GM19239 (cell line): ENCODE data around the gene GPT2.
"Not testable (repeated sequence)": the region's sequence is repeated elsewhere in the genome, so short reads cannot be mapped to it uniquely, and the experiment has no call there.

Experiments
- DNase-seq: peaks from one replicate; pipeline ENCODE4 v3.0.0; 2011; ENCODE audit warnings: low spot score; ENCODE audit not compliant: insufficient read length
- FAIRE-seq: peaks from 2 replicates; lab custom pipeline; 2011; peaks lifted over from hg19 to GRCh38; lab: Jason Lieb, UNC

The GPT2 gene

GRCh38 chr16:46862555-46863447 lies 21.4 kb upstream of the GPT2 start:
- DNase-seq: no peak
- no peak for FAIRE-seq

GRCh38 chr16:46866286-46866685 lies 17.9 kb upstream of the GPT2 start:
- FAIRE-seq: peak; percentile 37

DNA sequence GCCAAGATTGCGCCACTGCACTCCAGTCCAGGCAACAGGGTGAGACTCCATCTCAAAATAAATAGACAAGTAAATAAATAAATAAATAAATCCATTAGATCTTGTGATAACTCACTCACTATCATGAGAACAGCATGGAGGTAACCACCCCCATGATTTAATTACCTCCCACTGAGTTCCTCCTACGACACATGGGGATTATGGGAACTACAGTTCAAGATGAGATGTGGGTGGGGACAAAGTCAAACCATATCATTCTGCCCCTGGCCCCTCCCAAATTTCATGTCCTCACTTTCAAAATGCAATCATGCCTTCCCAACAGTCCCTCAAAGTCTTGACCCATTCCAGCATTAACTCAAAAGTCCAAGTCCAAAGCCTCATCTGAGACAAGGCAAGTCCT lies 16.7 kb upstream of the GPT2 start:
- not testable (repeated sequence) for FAIRE-seq, DNase-seq

More at GRCh38 chr16:46866286-46866685, 17.9 kb upstream of the GPT2 start:
- no peak for DNase-seq

GRCh38 chr16:46868891-46869290 lies 15.3 kb upstream of the GPT2 start:
- FAIRE-seq: not testable (repeated sequence)

DNA sequence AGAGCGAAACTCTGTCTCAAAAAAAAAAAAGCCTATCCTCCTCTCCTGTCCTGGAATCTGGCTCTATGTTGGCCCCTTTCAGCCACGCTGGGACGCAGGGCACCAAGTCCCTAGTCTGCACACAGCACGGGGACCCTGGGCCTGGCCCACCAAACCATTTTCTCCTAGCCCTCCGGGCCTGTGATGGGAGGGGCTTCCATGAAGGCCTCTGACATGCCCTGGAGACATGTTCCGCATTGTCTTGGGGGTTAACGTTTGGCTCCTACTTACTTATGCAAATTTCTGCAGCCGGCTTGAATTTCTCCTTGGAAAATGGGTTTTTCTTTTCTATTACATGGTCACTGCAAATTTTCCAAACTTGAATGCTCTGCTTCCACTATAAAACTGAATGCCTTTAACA lies 12.6 kb upstream of the GPT2 start:
- DNase-seq: no peak
- FAIRE-seq: no peak

More at GRCh38 chr16:46868891-46869290, 15.3 kb upstream of the GPT2 start:
- DNase-seq: not testable (repeated sequence)

GRCh38 chr16:46873201-46873600 lies 11.0 kb upstream of the GPT2 start:
- FAIRE-seq: no peak
- DNase-seq: no peak

- FAIRE-seq: no peak
Observed at GRCh38 chr16:46875243-46875642, 8.9 kb upstream of the GPT2 start.

GRCh38 chr16:46882304-46882939 lies 1.7 kb upstream of the GPT2 start:
- DNase-seq (no peak), FAIRE-seq (no peak)

More at GRCh38 chr16:46875243-46875642, 8.9 kb upstream of the GPT2 start:
- DNase-seq: no peak

GRCh38 chr16:46882940-46883307 lies 1.2 kb upstream of the GPT2 start:
- no peak for FAIRE-seq
- no peak for DNase-seq

DNA sequence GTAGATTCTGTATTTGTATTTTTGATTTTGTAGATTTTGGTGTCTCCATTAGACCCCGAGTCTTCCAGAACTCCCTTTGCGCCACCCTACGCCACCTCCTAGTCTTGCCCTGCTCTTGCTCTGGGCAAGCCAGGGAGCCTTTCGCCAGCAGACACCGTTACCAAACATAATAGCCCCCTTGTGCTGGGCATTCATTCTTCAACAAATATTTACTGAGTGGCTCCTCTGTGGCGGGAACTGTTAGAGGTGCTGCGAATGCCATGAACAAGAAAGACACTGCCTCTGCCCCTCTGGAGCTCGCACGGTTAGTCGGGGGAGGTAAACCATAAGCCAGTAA lies 841 bp upstream of the GPT2 start:
- no peak for DNase-seq
- no peak for FAIRE-seq

- no peak for FAIRE-seq
- DNase-seq: no peak
Observed at GRCh38 chr16:46884513-46885293, 541 bp downstream of the GPT2 start.

DNA sequence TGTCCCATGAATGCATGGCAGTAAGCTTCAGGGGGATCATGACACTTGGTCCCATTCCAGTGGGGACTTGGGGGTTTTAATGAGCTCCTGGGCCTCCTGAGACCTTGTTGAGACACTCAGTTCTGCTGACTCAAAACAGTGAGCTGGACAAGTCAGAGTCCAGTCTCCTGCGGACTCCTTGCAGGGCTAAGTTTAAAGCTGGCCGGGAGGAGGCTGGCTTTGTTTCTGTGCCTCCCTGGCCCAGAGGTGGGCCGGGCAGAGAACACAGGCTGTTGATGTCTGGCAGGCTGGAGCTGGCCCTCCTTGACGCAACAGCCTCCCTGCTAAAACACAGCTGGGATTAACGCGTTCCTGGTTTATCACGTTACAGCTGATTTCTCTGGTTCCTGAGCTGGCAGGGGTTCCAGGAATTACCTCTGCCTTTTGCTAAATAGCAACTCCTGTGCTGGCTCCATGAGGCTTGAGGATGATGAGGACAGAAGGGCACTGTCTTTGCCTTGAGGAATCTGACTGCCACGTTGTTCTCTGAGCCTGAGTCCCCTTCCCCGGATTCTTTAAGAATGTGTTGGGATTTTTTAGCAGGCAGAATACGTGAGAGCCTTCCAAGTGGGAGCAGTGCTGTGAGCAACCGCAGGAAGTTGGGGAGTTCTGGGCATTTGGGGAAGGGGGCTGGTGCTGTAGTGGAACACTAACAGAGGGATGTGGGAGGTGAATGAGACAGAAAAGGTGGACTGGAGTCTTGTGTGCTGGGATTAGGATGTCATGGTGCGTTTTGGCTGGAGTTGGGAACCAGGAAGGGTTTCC lies 2.0 kb downstream of the GPT2 start:
- DNase-seq: no peak
- no peak for FAIRE-seq

GRCh38 chr16:46886764-46887523 lies 2.8 kb downstream of the GPT2 start:
- DNase-seq: no peak
- no peak for FAIRE-seq

DNA sequence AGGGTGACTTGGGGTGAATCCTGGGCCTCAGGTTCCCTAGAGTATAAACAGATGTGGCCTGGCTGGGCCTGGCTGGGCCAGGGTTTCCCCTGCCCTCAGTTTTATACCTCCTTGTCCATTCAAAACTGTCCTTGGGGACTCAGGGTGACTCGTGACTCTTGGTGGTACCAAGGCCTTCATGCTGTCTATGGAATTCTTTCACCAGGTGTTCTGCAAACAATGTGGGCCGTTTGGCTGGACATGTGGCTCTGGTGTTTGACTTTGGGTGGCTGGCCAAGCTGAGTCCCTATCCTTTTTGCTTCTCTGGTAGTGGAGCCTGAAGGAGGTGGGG lies 3.3 kb downstream of the GPT2 start:
- no peak for FAIRE-seq
- DNase-seq: no peak

- DNase-seq (no peak), FAIRE-seq (no peak)
Observed at GRCh38 chr16:46889245-46889941, 5.2 kb downstream of the GPT2 start.

DNA sequence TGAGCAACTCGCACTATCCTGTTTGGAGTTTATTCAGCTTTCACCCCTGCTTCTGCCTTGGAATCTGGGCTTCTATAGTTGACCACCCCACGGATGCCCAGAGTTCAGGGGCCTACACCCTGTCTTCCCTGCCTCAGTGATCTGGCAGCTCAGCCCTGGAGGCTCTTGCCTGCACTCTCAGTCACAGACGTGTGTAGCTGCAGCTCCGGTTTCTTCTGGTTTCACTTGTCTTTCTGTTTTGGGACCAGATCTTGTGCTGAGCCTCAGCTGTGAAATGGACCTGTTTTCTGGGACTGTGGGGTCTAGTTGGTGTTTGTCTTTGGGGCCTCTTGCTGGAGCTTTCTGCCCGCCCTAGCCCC lies 5.8 kb downstream of the GPT2 start:
- DNase-seq (no peak), FAIRE-seq (peak; percentile 37)

GRCh38 chr16:46891910-46892309 lies 7.7 kb downstream of the GPT2 start:
- no peak for DNase-seq
- no peak for FAIRE-seq

GRCh38 chr16:46894036-46894672 lies 10.0 kb downstream of the GPT2 start:
- DNase-seq: no peak
- FAIRE-seq: no peak
